Prostate gland (tissue), 2 donors: Measurements from ENCODE around the gene FGGY.

ENCODE experiments used
- POLR2AphosphoS5 ChIP-seq: sonication (generic); formaldehyde crosslinking; IDR thresholded peaks from one replicate; pipeline ENCODE4 v1.6.1; 2017; ENCODE audit warnings: antibody characterized with exemption
- TF ChIP-seq, protein P1 (sequence below), 4 experiments: fragments of 200-600 bp in 2 of 4; fragments of 450-650 bp in 2 of 4; sonication (generic) in 2 of 4; IDR thresholded peaks; 1 replicate in 3 of 4; 2 replicates in 1 of 4; pipeline ENCODE4 v1.5.1; 2016 to 2019; ENCODE audit warnings: antibody characterized with exemption in 4 of 4, mild to moderate bottlenecking in 2 of 4, moderate library complexity in 2 of 4

DNA sequence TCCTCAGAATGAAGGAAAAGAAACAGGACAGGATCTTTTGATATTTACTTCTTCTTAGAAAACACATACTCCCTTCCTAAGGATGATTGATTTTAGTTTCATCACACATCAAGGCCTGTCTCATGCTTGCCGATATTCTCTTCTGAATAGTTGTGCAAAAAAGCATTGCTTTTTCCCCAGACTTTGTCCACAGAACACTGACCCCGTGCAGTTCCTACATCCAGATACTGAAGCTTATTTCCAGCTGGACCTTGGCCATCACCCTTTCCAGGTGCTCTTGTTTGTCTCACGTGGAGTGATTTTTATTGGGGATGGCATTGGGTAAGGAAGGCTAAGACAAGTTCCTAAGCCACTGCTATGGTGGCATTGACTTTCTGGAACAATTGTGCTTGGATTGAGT is 320.5 kb downstream of the FGGY start:
- no peak for TF ChIP-seq POLR2AphosphoS5
- TF ChIP-seq, protein P1, sequence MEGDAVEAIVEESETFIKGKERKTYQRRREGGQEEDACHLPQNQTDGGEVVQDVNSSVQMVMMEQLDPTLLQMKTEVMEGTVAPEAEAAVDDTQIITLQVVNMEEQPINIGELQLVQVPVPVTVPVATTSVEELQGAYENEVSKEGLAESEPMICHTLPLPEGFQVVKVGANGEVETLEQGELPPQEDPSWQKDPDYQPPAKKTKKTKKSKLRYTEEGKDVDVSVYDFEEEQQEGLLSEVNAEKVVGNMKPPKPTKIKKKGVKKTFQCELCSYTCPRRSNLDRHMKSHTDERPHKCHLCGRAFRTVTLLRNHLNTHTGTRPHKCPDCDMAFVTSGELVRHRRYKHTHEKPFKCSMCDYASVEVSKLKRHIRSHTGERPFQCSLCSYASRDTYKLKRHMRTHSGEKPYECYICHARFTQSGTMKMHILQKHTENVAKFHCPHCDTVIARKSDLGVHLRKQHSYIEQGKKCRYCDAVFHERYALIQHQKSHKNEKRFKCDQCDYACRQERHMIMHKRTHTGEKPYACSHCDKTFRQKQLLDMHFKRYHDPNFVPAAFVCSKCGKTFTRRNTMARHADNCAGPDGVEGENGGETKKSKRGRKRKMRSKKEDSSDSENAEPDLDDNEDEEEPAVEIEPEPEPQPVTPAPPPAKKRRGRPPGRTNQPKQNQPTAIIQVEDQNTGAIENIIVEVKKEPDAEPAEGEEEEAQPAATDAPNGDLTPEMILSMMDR (IDR thresholded peaks at IDR 0.05): no peak
